Body of pancreas (tissue), 4 donors: ENCODE measurements around the gene MAPT. TPM values are rescaled to one million over a fixed set of nuclear protein-coding genes. Genes with fewer than 3 reads are reported as not detected.

Experiments
- ATAC-seq: fragments of 150-250 bp; one replicate; pipeline ENCODE4 v1.9.1; 2016
- DNase-seq, 4 donors: peaks; one replicate each; pipeline ENCODE4 v3.0.0-alpha.2; 2019
- H3K27ac ChIP-seq, 4 donors: fragments of 200-600 bp; sonication (generic); 1 replicate in 3 of 4; 2 replicates in 1 of 4; pipeline versions ENCODE4 v1.5.1 to v1.6.1; 2016 to 2019; ENCODE audit warnings: mild to moderate bottlenecking in 1 of 4, mixed read lengths in 1 of 4, moderate library complexity in 1 of 4
- H3K27me3 ChIP-seq, 2 donors: fragments of 200-600 bp; sonication (generic); one replicate each; pipeline ENCODE4 v1.6.0; 2016; ENCODE audit warnings: mild to moderate bottlenecking in 1 of 2
- H3K36me3 ChIP-seq, 2 donors: fragments of 200-600 bp; sonication (generic); replicated peaks in 1 of 2; 2 replicates each; pipeline ENCODE4 v1.5.1; 2016; ENCODE audit warnings: low read depth in 2 of 2; ENCODE audit not compliant: insufficient read depth in 1 of 2
- H3K4me1 ChIP-seq: fragments of 200-600 bp; sonication (generic); one replicate; pipeline ENCODE4 v1.6.0; 2016
- H3K4me3 ChIP-seq, 2 donors: fragments of 200-600 bp; sonication (generic); 1 replicate in 1 of 2; 2 replicates in 1 of 2; pipeline ENCODE4 v1.5.1; 2016 to 2019
- H3K9me3 ChIP-seq, 3 donors: fragments of 200-600 bp; sonication (generic); 1 replicate in 2 of 3; 2 replicates in 1 of 3; pipeline ENCODE4 v1.5.1; 2016
- CTCF ChIP-seq, 7 experiments: fragments of 450-650 bp in 4 of 7; fragments of 200-600 bp in 3 of 7; sonication (generic) in 3 of 7; IDR thresholded peaks; one replicate each; pipeline ENCODE4 v1.5.1; 2016 to 2019; ENCODE audit warnings: antibody characterized with exemption in 7 of 7
- POLR2A ChIP-seq, 3 donors: fragments of 450-650 bp; IDR thresholded peaks; one replicate each; pipeline ENCODE4 v1.6.1; 2016; ENCODE audit warnings: antibody characterized with exemption in 3 of 3, mild to moderate bottlenecking in 2 of 3
- WGBS, 2 donors: methylation state at CpG; one replicate each; pipeline ENCODE4 v1.1.5; 2017; 5-methylcytosine and 5-hydroxymethylcytosine counted together
- intact Hi-C: fragments of 100-400 bp; cut with DNase I; formaldehyde crosslinking; loops from one replicate; pipeline ENCODE4 v1.15.1; 2023
- total RNA-seq, 2 donors: library from RNA; depleted of rRNA; stranded (reverse); fragments of >200 nt; gene quantifications; one replicate each; pipeline ENCODE4 v1.1.0, GENCODE V29; 2016

The MAPT gene
- total RNA-seq, 2 donors from 2014 or later = 1.6 to 2.3 TPM

DNA sequence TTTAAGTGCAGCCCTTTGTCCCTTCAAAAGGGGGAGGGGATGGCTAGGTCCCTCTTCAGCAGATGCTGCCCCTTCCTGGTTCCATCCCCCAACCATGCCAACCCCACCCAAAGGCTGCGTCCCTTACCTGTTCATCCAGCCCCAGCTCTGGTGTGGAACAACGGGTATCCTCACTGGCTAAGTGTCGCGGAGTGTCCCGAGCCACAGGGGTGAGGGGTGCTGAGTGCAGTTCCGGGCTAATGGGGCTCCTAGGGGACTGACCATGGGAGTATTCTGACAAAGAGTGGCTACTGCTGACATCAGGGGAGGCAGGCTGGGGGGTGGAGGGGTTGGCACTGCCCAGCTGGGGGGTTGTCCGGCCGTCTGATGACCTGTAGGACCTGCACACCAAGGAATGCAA is 137.6 kb downstream of the MAPT start:
- TF ChIP-seq POLR2A (IDR thresholded peaks at IDR 0.05) (no peak), CTCF (IDR thresholded peaks at IDR 0.05) (no peak)
- no peaks in the 10 kb centered on the region for H3K9me3 ChIP-seq
- WGBS, 2 donors = 66 to 68% methylated on average over 4 to 7 of the region's 8 CpGs
- ATAC-seq = no peak
- H3K36me3 ChIP-seq = peaks cover 0 to 7% of the 10 kb centered on the region in 2 donors
- DNase-seq = peak in 1 of 4 donors; percentile 16
- H3K4me1 ChIP-seq = peaks cover 85% of the 10 kb centered on the region
- H3K27ac ChIP-seq = peak overlapping the region in 3 of 4 donors; percentile 71 to 84 (median 82)
- H3K4me3 ChIP-seq = no peak overlapping the region
- intact Hi-C loops = no loop called here
- H3K27me3 ChIP-seq = no peaks in the 10 kb centered on the region

DNA sequence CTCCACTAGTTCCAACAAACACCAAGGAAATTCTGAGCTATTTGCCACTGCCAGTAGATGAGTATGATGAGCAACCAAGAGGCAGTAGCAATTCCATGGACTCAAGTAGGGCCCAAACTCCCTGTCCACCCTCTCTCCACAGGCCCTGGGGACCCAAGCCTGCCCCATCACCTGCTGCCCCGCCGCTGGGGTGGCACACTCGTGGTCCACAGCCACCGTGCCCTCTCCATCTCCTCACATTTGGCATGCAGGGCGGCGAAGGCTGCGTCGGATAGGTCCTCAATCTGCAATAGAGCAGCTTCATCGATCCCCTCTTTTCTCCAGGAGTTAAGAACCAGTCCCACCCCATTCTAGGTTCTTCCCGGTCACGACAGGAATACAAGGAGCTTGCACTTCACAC is 138.6 kb downstream of the MAPT start:
- H3K27ac ChIP-seq = peak overlapping the region; percentile 23 to 84 (median 76)
- ATAC-seq (no peak), DNase-seq (no peak)
- TF ChIP-seq CTCF (IDR thresholded peaks at IDR 0.05) = no peak
- no peak for TF ChIP-seq POLR2A (IDR thresholded peaks at IDR 0.05)
- WGBS, 2 donors = 91 to 96% methylated on average over 11 of the region's 11 CpGs
- H3K4me3 ChIP-seq = no peak overlapping the region
- H3K27me3 ChIP-seq = no peaks in the 10 kb centered on the region
- no peaks in the 10 kb centered on the region for H3K9me3 ChIP-seq
- peaks cover 75% of the 10 kb centered on the region for H3K4me1 ChIP-seq
- intact Hi-C loops = no loop called here
- H3K36me3 ChIP-seq = peaks cover 0 to 11% of the 10 kb centered on the region in 2 donors

GRCh38 chr17:46033392-46033791 is 139.0 kb downstream of the MAPT start:
- Histone ChIP-seq H3K4me1 (peaks cover 70% of the 10 kb centered on the region), H3K27me3 (no peaks in the 10 kb centered on the region), H3K36me3 (peaks cover 0 to 15% of the 10 kb centered on the region in 2 donors), H3K4me3 (no peak overlapping the region), H3K27ac (peak overlapping the region in 3 of 4 donors; percentile 71 to 84 (median 82)), H3K9me3 (no peaks in the 10 kb centered on the region)
- ATAC-seq (peak; percentile 70), DNase-seq (peak; percentile 65 to 87 (median 76))
- TF ChIP-seq POLR2A (IDR thresholded peaks at IDR 0.05) (peak in 2 of 3 donors; percentile 45 to 60), CTCF (IDR thresholded peaks at IDR 0.05) (peak in 1 of 7 experiments; percentile 5)
- 40 to 47% methylated on average over 3 of the region's 3 CpGs for WGBS, 2 donors
- intact Hi-C loops = no loop called here

DNA sequence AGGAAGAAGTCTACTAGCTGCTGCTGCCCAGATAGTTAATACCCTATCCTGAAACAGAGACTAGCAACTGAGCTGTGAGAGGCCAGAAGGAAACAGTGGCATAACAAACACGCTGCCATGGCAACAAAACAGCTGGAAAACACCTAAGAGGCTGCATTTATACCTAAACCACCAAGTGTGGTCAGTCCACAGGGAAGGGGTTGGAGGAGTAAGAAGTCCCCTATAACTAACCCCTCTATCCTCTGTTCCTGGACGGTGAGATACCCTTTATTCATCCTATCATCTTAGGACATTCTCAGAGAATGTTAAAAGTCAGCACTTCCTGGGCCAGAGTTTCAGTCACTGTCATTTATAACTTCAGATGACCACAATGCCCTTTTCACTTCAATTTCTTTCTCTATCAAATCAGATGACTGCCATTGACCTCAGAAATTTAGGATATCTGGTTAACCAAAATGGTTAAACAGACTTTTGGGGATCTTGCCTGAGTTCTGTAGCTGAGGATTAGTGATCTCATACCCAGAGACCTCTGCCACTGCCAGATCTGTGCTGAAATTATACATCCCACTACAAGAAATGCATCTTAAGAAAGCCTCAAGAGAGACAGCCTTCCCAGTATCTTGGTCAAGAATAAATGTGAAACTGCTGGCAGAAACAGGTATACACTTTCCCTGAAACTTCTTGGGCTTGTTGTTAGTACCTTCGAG is 140.9 kb downstream of the MAPT start:
- ATAC-seq (peak; percentile 77), DNase-seq (peak; percentile 57 to 81 (median 76))
- intact Hi-C loops = no loop called here
- TF ChIP-seq POLR2A (IDR thresholded peaks at IDR 0.05) = peak in 1 of 3 donors; percentile 6
- TF ChIP-seq CTCF (IDR thresholded peaks at IDR 0.05) = no peak
- Histone ChIP-seq H3K27me3 (no peaks in the 10 kb centered on the region), H3K4me1 (peaks cover 66% of the 10 kb centered on the region), H3K36me3 (peaks cover 0 to 17% of the 10 kb centered on the region in 2 donors), H3K4me3 (no peak overlapping the region), H3K9me3 (no peaks in the 10 kb centered on the region), H3K27ac (peak overlapping the region in 3 of 4 donors; percentile 71 to 84 (median 82))
- WGBS, 2 donors = 62 to 66% methylated on average over 3 of the region's 3 CpGs
